ENCODE measurements around the gene TMEM255B.
"Not testable (repeated sequence)": the region's sequence is repeated elsewhere in the genome, so short reads cannot be mapped to it uniquely, and the experiment has no call there.

Gene TMEM255B

DNA sequence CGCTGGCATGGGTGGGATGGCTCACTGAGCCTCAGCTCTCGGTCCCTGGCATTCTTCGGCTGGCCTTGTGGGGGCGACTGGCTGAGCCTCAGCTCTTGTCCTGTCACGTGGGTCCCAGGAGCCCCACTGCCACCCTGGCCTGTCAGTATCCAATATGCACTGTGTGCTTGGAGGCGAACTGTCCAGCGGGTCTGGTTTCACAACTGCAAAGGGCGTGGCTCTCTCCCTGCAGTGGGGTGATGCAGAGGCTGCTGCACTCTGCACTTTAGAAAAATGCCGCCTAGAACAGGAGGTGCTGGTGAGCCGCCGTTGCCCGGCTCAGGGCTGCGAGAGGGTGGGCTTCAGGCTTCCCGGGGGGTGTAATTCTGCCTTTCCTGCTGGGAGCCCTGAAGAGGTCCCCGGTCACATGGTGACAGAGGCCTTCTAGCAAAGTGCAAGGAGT, 17.0 kb upstream of the TMEM255B start:
- no peak overlapping the region for H3K4me3 ChIP-seq (ENCODE audit: low read length)
- no peak for TF ChIP-seq ZNF274 (IDR thresholded peaks at IDR 0.05; ENCODE audit: low read depth, low read length)

DNA sequence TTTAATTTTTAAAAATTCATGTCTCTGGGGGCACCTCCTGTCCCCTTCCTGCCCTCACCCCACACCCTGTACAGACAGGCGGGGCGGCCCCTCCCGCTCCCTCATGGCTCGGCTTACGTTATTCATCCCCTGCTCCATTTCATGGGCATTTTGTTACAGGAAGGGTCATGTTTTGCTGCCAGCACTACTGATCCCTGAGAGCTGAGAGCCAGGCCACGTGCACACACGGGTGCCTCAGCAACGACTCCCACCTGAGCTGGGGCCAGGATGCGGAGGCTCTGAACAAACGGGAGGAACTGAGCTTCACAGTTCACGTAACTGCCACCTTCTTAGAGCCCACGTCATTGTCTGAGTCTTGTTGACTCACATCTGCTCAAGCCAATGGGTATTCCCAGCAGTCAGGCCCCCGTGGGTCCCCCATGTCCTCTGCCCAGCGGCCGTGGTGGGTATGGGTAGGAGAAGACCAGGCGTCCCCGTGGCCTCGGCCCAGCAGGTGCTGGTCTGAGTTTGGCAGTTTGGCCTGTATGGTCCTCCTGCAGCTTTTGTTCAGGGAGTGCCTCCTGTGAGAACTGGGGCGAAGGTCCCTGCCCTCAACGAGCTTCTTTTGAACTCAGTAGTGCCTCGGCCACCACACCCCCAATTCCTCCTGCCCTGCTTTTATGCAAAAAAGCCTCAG, 16.4 kb upstream of the TMEM255B start:
- TF ChIP-seq ZNF274 (IDR thresholded peaks at IDR 0.05; ENCODE audit: low read depth, low read length) = no peak
- no peak overlapping the region for H3K4me3 ChIP-seq (ENCODE audit: low read length)

DNA sequence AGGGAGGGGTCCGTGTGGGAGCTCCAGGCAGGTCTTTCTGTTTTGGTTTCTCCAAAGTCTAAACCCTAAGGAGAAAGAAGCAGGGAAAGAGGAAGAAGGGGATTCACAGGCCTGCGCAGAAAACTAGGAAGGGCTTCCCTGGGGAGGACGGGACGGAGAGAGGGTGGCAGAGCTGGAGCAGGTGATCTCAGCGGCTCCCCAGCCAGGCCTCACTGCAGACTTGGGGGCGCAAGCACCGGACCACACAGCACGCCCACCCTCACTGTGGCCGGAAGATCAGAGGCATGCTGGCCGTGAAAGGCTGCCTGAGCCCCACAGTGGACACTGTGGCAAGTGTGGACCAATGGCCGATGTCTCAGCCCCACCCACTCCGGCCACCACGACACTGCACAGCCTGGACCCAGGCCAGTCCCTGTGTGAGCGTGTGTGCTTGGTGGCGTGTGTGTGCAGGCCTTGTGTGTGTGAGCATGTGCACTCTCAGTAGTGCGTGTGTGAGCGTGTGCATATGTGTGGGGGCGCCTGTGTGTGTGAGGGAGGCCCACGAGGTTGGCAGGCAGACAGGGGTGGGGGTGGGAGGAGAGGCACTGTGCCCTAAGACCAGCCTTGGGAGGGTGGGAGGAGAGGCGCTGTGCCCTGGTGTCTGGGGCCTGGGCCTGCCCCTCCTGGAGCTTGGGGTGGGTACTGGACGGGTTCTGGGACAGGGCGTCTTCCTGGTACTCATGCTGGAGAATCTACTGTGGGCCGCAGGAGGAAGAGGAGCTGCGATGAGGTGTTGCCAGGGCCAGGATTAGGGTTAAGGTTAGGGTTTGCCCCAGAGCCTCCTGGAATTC, 15.4 kb upstream of the TMEM255B start:
- no peak overlapping the region for H3K4me3 ChIP-seq (ENCODE audit: low read length)
- TF ChIP-seq ZNF274 (IDR thresholded peaks at IDR 0.05; ENCODE audit: low read depth, low read length) = no peak

DNA sequence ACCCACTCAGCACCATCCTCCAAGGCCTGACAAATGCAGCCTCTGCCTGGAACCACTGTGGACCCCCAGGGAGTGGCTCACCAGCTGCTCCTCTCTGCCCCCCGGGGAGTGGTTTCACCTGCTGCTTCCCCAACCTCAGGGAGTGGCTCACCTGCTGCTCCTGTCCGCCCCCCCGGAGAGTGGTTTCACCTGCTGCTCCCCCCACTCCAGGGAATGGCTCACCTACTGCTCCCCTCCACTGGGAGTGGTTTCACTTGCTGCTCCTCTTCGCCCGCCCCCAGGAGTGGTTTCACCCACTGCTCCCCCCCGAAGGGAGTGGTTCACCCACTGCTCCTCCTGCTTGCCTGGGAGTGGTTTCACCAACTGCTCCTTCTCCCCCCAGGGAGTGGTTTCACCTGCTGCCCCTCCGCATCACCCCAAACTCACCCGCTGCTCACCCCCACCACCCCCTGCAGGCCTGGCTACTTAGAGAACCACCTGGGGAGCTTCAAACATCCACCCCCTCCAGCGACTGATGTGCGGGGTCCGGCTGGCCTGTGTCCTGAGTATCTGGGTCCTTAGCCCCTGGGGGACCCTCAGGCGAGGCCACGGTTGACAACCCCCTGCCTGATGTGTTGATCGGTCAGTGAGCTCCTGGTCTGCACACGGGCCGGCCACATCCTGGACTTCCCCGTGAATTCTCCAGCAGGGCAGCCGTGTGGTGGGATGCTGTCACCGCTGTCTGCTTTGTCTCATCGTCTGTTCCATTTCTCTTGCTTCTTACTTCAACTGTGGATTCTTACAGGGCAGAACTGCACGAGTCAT, 14.6 kb upstream of the TMEM255B start:
- no peak for TF ChIP-seq ZNF274 (IDR thresholded peaks at IDR 0.05; ENCODE audit: low read depth, low read length)
- no peak overlapping the region for H3K4me3 ChIP-seq (ENCODE audit: low read length)

DNA sequence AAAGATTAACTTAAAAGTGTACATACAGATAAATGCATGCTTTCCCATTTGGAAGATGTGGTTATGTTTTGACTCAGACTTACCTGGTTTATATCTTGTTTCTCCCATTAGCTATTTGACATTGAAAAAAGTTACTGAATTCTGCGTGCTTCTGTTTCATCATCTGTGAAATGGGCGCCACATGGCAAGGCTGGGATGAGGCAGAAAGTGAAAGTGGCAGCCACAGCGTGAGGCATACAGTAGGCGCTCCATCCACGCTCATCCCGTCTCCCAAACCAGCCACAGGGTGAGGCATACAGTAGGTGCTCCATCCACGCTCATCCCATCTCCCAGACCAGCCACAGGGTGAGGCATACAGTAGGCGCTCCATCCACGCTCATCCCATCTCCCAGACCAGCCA, 14.0 kb upstream of the TMEM255B start:
- no peak for TF ChIP-seq ZNF274 (IDR thresholded peaks at IDR 0.05; ENCODE audit: low read depth, low read length)
- H3K4me3 ChIP-seq (ENCODE audit: low read length) = no peak overlapping the region

DNA sequence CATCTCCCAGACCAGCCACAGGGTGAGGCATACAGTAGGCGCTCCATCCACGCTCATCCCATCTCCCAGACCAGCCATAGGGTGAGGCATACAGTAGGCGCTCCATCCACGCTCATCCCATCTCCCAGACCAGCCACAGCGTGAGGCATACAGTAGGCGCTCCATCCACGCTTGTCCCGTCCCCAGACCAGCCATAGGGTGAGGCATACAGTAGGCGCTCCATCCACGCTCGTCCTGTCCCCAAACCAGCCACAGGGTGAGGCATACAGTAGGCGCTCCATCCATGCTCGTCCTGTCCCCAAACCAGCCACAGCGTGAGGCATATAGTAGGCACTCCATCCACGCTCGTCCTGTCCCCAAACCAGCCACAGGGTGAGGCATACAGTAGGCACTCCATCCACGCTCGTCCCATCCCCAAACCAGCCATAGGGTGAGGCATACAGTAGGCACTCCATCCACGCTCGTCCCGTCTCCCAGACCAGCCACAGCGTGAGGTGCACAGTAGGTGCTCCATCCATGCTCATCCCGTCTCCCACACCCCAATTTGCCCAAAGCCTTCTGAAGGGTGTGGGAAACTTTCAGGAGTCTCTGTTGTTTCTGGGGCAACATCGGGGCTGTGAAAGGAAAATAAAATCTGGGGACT, 13.4 kb upstream of the TMEM255B start:
- H3K4me3 ChIP-seq (ENCODE audit: low read length) = not testable (repeated sequence)

DNA sequence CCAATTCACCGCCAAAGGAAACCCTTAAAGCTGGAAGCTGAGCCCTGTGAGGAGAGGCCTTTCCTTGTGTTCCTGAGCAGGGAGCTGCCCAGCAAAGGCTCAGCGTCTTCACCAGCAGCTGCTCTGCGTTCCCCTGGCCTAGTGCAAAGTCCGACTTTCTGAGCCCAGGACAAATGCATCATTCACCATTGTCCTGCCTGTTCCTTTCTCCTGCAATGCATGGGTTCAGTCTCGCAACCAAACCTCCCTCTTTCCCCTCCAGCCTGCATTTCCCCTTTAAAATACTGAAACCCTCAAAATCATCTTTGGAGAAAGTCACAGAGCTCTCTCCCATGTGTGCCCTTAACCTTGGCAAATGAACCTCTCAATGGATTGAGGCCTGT, 12.9 kb upstream of the TMEM255B start:
- H3K4me3 ChIP-seq (ENCODE audit: low read length) = no peak overlapping the region

DNA sequence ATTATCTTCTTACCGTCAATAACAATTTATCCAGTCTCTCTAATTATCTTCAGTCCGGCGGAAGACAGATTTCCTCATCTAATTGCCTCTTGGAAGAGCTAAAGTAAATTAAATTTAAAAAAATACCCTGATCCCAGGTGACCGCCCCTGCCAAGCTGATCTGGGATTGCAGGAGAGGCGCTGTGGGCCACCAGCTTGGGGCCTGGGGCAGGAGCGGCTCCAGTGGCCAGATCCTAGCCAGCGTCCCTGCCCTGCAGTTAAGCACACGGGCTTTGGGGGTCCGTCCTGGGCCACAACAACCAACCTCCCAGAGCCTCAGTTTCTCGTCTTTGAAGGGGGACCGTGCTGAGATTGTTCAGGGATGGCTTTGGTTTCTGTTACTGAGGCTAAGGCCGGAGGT, 12.4 kb upstream of the TMEM255B start:
- H3K4me3 ChIP-seq (ENCODE audit: low read length) = no peak overlapping the region
- TF ChIP-seq ZNF274 (IDR thresholded peaks at IDR 0.05; ENCODE audit: low read depth, low read length) = no peak

More for the DNA sequence above, 12.9 kb upstream of the TMEM255B start:
- no peak for TF ChIP-seq ZNF274 (IDR thresholded peaks at IDR 0.05; ENCODE audit: low read depth, low read length)

DNA sequence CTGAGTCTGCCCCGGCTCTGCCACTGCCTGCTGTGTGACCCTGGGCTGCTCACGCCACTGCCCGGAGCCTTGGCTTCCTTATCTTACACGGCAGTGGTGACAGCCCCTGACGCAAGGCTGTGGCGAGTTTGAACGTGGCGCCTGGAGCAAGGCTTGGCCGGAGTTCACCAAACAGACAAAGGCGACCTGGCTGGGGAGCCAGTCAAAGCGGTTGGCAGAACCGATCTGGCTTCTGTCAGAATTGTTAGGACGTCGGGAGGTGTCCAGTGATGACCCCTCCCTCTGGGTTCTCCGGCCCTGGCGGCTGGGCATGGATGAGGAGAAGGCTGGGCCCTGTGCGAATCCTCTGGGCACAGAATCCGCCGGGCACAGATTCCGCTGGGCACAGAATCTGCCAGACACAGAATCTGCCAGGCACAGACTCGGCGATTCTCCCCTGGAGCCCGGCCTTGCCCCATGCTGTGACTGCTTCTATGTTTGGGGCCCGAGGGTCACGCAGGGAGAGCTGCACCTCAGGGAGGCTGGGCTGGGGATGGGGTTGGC, 11.7 kb upstream of the TMEM255B start:
- no peak for TF ChIP-seq ZNF274 (IDR thresholded peaks at IDR 0.05; ENCODE audit: low read depth, low read length)
- no peak overlapping the region for H3K4me3 ChIP-seq (ENCODE audit: low read length)

DNA sequence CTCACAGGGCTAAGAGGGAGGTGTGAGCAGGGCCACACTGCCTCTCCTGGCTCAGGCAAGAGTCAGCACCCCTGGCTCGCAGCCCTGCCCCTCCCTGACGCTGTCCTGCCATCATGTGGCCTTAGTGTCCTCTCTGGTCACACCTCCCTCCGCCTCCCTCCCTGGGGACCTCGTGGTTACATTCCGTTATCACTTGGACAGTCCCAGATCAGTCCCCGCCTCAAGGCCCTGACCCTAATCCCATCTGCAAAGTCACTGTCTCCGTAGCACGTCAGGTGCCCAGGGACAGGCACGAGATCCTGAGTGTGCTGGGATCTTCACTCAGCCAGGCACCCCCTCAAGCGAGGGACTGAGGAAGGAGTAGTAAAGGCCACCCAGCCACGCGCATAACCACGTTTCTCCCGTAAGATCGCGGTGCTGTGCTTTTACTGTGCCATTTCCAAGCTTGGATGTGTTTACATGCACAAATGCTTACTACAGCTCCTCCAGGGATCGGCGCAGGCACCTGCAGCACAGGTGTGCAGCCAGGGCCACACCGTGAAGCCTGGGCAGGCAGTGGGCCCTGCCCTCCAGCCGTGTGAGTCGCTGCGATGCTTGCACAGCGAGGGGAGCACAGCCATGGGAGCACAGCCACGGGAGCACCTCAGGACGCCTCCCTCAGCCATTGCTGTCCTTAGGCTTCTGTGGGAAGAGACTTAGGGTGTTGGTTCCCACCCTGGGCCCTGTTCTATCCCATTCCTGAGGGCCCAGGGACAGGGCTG, 10.7 kb upstream of the TMEM255B start:
- TF ChIP-seq ZNF274 (IDR thresholded peaks at IDR 0.05; ENCODE audit: low read depth, low read length) = no peak
- H3K4me3 ChIP-seq (ENCODE audit: low read length) = no peak overlapping the region

DNA sequence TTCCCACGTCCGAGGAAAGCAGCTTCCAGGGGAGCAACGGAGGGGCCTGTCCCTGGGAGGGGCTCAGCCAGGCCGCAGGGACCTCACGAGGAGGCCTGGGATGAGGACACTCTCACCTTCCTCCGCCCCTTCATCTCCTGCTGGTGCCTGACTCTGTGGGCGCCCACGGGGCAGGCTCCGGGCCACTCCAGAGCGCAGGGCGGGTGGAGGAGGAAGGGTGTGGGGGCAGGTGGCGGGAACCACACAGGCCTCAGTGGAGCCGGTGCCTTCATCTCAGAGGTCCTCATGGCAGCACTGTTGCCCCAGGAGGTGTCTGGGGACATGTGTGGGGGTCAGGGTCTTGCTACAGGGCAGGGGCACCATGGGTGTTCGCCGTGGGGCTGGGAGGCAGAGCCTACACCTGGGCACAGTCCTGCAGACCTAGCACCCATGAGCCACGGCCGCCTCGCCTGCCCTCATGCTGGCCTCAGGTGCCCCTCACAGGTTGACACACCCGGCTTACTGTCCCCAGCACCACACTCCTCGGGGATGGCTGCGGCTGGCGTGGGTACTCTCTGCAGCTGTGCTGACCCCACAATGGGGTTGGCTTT, 10.1 kb upstream of the TMEM255B start:
- no peak for TF ChIP-seq ZNF274 (IDR thresholded peaks at IDR 0.05; ENCODE audit: low read depth, low read length)
- no peak overlapping the region for H3K4me3 ChIP-seq (ENCODE audit: low read length)

DNA sequence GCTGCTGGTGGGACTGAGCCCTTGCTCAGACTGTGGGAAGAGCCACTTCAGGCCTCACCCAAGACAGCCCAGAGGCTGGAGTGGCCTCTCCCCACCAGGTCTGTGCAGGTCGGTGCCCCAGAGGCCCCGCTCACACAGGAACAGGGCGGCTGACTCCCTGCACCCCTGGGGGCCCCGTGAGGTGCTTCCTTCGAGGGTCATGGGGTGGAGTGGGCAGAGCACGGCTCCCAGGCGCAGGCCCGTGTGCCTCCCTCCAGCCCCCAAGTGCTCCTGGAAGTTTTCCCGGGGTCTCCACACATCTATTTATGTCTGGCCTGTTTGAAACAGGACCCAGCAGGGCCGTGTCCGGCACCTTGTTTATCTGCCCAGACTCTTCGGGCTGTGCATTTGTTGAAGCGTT, 9.5 kb upstream of the TMEM255B start:
- no peak for TF ChIP-seq ZNF274 (IDR thresholded peaks at IDR 0.05; ENCODE audit: low read depth, low read length)
- no peak overlapping the region for H3K4me3 ChIP-seq (ENCODE audit: low read length)

DNA sequence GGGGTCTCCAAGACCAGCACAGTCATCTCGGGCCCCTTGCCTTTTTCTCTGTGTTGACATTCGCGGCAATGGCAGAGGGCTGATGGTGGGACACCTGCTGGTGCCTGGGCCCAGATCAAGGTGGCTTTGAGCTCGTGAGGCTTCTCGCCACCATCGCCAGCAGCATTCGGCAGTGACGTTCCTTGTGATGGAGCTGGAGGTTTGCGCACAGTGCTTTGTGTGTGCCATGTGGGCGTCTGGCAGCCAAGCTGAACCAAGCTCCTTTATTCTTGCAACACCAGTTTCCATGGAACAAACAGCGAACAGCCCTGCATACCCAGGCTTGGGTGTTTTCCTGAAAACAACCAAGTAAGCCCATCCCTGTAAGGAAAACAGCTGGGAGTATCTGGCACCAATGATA, 9.1 kb upstream of the TMEM255B start:
- H3K4me3 ChIP-seq (ENCODE audit: low read length) = no peak overlapping the region
- TF ChIP-seq ZNF274 (IDR thresholded peaks at IDR 0.05; ENCODE audit: low read depth, low read length) = no peak

Measured in GM08714 (cell line).